Osteoblast (primary cell): ENCODE measurements around the gene KLF5. TPM values are rescaled to one million over a fixed set of nuclear protein-coding genes. Genes with fewer than 3 reads are reported as not detected.

Experiments used
- DNase-seq: peaks from one replicate; pipeline ENCODE4 v3.0.0; 2011; ENCODE audit warnings: low spot score, mixed read lengths; ENCODE audit not compliant: insufficient read length; ENCODE audit errors: missing footprints
- H2AFZ ChIP-seq: 2 replicates; pipeline ENCODE4 v1.6.0; 2011; ENCODE audit warnings: mild to moderate bottlenecking, low read length
- H3K27ac ChIP-seq: 2 replicates; pipeline ENCODE4 v1.5.1; 2011; ENCODE audit warnings: mild to moderate bottlenecking, low read depth, low read length, moderate library complexity
- H3K27me3 ChIP-seq: 2 replicates; pipeline ENCODE4 v1.6.0; 2012; ENCODE audit warnings: mild to moderate bottlenecking, control low read depth, inconsistent platforms, low read length, moderate library complexity; ENCODE audit not compliant: insufficient read depth
- H3K36me3 ChIP-seq: 2 replicates; pipeline ENCODE4 v1.5.1; 2011; ENCODE audit warnings: mild to moderate bottlenecking, low read length, control low read depth, moderate library complexity; ENCODE audit not compliant: insufficient read depth
- H3K4me1 ChIP-seq: 2 replicates; pipeline ENCODE4 v1.5.1; 2011; ENCODE audit warnings: mild to moderate bottlenecking, low read length, control low read depth, moderate library complexity; ENCODE audit not compliant: insufficient read depth
- H3K4me2 ChIP-seq: 2 replicates; pipeline ENCODE4 v1.6.0; 2011; ENCODE audit warnings: mild to moderate bottlenecking, low read length; ENCODE audit not compliant: insufficient read depth
- H3K4me3 ChIP-seq: fragments of 200-600 bp; sonication (generic); 3 replicates; pipeline ENCODE4 v1.5.1; 2012; ENCODE audit warnings: mild to moderate bottlenecking, low read length, inconsistent platforms; ENCODE audit not compliant: insufficient read depth
- H3K79me2 ChIP-seq: 2 replicates; pipeline ENCODE4 v1.6.0; 2012; ENCODE audit warnings: mild to moderate bottlenecking, low read length, control low read depth, inconsistent platforms; ENCODE audit not compliant: insufficient read depth
- H3K9me3 ChIP-seq: 2 replicates; pipeline ENCODE4 v1.5.1; 2011; ENCODE audit warnings: low read depth, low read length, control low read depth
- H4K20me1 ChIP-seq: 2 replicates; pipeline ENCODE4 v1.6.0; 2012; ENCODE audit warnings: mild to moderate bottlenecking, low read length, control low read depth; ENCODE audit not compliant: insufficient read depth
- CTCF ChIP-seq: IDR thresholded peaks from 2 replicates; pipeline ENCODE4 v1.5.1; 2011; ENCODE audit warnings: mild to moderate bottlenecking, low read depth, low read length, moderate library complexity; ENCODE audit errors: extremely low read depth
- total RNA-seq: library from RNA; depleted of rRNA; stranded (reverse); fragments of >200 nt; gene quantifications from 2 replicates; pipeline ENCODE4 v1.2.3, GENCODE V29; 2012

KLF5 gene
- total RNA-seq, 1 donor: 4.0 TPM

- peaks cover 12% of the 10 kb centered on the region for H3K4me1 ChIP-seq
- DNase-seq: no peak
- no peaks in the 10 kb centered on the region for H3K9me3 ChIP-seq
- H3K4me3 ChIP-seq: no peak overlapping the region
- no peak overlapping the region for H2AFZ ChIP-seq
- TF ChIP-seq CTCF: no peak
- peaks cover 5% of the 10 kb centered on the region for H3K27me3 ChIP-seq
- H3K79me2 ChIP-seq: no peaks in the 10 kb centered on the region
- H3K36me3 ChIP-seq: peaks cover 7% of the 10 kb centered on the region
- H4K20me1 ChIP-seq: no peaks in the 10 kb centered on the region
- H3K4me2 ChIP-seq: no peak overlapping the region
- no peak overlapping the region for H3K27ac ChIP-seq
Measured at GRCh38 chr13:73062468-73062867, 3.7 kb downstream of the KLF5 start.

- H3K36me3 ChIP-seq: peaks cover 7% of the 10 kb centered on the region
- no peak overlapping the region for H3K4me2 ChIP-seq
- H3K9me3 ChIP-seq: no peaks in the 10 kb centered on the region
- peaks cover 12% of the 10 kb centered on the region for H3K4me1 ChIP-seq
- H3K4me3 ChIP-seq: no peak overlapping the region
- no peak for DNase-seq
- no peaks in the 10 kb centered on the region for H4K20me1 ChIP-seq
- no peaks in the 10 kb centered on the region for H3K27me3 ChIP-seq
- no peaks in the 10 kb centered on the region for H3K79me2 ChIP-seq
- no peak for TF ChIP-seq CTCF
- H2AFZ ChIP-seq: no peak overlapping the region
- H3K27ac ChIP-seq: no peak overlapping the region
Measured at GRCh38 chr13:73063166-73063565, 4.4 kb downstream of the KLF5 start.

- no peak overlapping the region for H3K4me2 ChIP-seq
- H3K79me2 ChIP-seq: no peaks in the 10 kb centered on the region
- H2AFZ ChIP-seq: no peak overlapping the region
- peaks cover 13% of the 10 kb centered on the region for H3K4me1 ChIP-seq
- no peaks in the 10 kb centered on the region for H4K20me1 ChIP-seq
- no peaks in the 10 kb centered on the region for H3K9me3 ChIP-seq
- H3K27me3 ChIP-seq: no peaks in the 10 kb centered on the region
- peaks cover 7% of the 10 kb centered on the region for H3K36me3 ChIP-seq
- DNase-seq: no peak
- no peak for TF ChIP-seq CTCF
- H3K4me3 ChIP-seq: no peak overlapping the region
- H3K27ac ChIP-seq: no peak overlapping the region
Measured at GRCh38 chr13:73065036-73065435, 6.2 kb downstream of the KLF5 start.

GRCh38 chr13:73065665-73066340, 7.0 kb downstream of the KLF5 start:
- no peak for TF ChIP-seq CTCF
- H2AFZ ChIP-seq: no peak overlapping the region
- no peak overlapping the region for H3K4me2 ChIP-seq
- H3K4me1 ChIP-seq: peaks cover 7% of the 10 kb centered on the region
- no peaks in the 10 kb centered on the region for H3K9me3 ChIP-seq
- no peak overlapping the region for H3K27ac ChIP-seq
- H4K20me1 ChIP-seq: no peaks in the 10 kb centered on the region
- no peak for DNase-seq
- H3K27me3 ChIP-seq: no peaks in the 10 kb centered on the region
- H3K79me2 ChIP-seq: no peaks in the 10 kb centered on the region
- peaks cover 7% of the 10 kb centered on the region for H3K36me3 ChIP-seq
- H3K4me3 ChIP-seq: no peak overlapping the region
